Ectodermal cell (in vitro differentiated cells): ENCODE data around the gene TVP23A.
"Not testable (repeated sequence)": the region's sequence is repeated elsewhere in the genome, so short reads cannot be mapped to it uniquely, and the experiment has no call there.

Experiments
- H3K27ac ChIP-seq: 2 replicates; pipeline ENCODE4 v1.7.0; 2013; ENCODE audit warnings: mild to moderate bottlenecking, low read depth, low read length; ENCODE audit not compliant: insufficient read depth, poor library complexity, severe bottlenecking
- H3K27me3 ChIP-seq: 2 replicates; pipeline ENCODE4 v1.7.0; 2013; ENCODE audit warnings: mild to moderate bottlenecking, low read length; ENCODE audit not compliant: insufficient read depth, control insufficient read depth, poor library complexity, severe bottlenecking
- H3K36me3 ChIP-seq: one replicate; pipeline ENCODE4 v1.7.0; 2013; ENCODE audit warnings: low read length; ENCODE audit not compliant: control insufficient read depth, insufficient read depth
- H3K4me1 ChIP-seq: one replicate; pipeline ENCODE4 v1.7.0; 2013; ENCODE audit warnings: low read length; ENCODE audit not compliant: control insufficient read depth, insufficient read depth
- H3K4me3 ChIP-seq: 2 replicates; pipeline ENCODE4 v1.7.0; 2013; ENCODE audit warnings: low read depth, low read length, control low read depth; ENCODE audit not compliant: insufficient read depth
- H3K9me3 ChIP-seq: 2 replicates; pipeline ENCODE4 v1.7.0; 2013; ENCODE audit warnings: mild to moderate bottlenecking, low read length, moderate library complexity; ENCODE audit not compliant: control insufficient read depth
- WGBS, 2 experiments: methylation state at CpG; one replicate each; pipeline ENCODE4 v1.1.7; 2013; ENCODE audit warnings: missing lambda C conversion rate in 2 of 2; 5-methylcytosine and 5-hydroxymethylcytosine counted together

The TVP23A gene

GRCh38 chr16:10836174-10836853 lies 17.7 kb upstream of the TVP23A start:
- WGBS, 2 experiments = 88 to 100% methylated on average over 1 of the region's 1 CpG
- Histone ChIP-seq H3K27ac (no peak overlapping the region), H3K36me3 (no peaks in the 10 kb centered on the region), H3K4me1 (no peaks in the 10 kb centered on the region), H3K9me3 (no peaks in the 10 kb centered on the region), H3K27me3 (no peaks in the 10 kb centered on the region), H3K4me3 (no peak overlapping the region)

- Histone ChIP-seq H3K36me3 (no peaks in the 10 kb centered on the region), H3K4me1 (no peaks in the 10 kb centered on the region), H3K4me3 (no peak overlapping the region), H3K27me3 (no peaks in the 10 kb centered on the region), H3K9me3 (no peaks in the 10 kb centered on the region), H3K27ac (no peak overlapping the region)
- WGBS, 2 experiments = 84% methylated on average over 7 of the region's 7 CpGs
Observed at GRCh38 chr16:10835281-10835931, 16.8 kb upstream of the TVP23A start.

GRCh38 chr16:10834766-10835165 lies 16.2 kb upstream of the TVP23A start:
- H3K4me3 ChIP-seq = no peak overlapping the region
- no peak overlapping the region for H3K27ac ChIP-seq
- H3K27me3 ChIP-seq = no peaks in the 10 kb centered on the region
- no peaks in the 10 kb centered on the region for H3K4me1 ChIP-seq
- WGBS, 2 experiments = 86 to 91% methylated on average over 1 of the region's 1 CpG
- no peaks in the 10 kb centered on the region for H3K9me3 ChIP-seq
- H3K36me3 ChIP-seq = no peaks in the 10 kb centered on the region

- no peaks in the 10 kb centered on the region for H3K4me1 ChIP-seq
- no peaks in the 10 kb centered on the region for H3K27me3 ChIP-seq
- no peak overlapping the region for H3K4me3 ChIP-seq
- no peaks in the 10 kb centered on the region for H3K9me3 ChIP-seq
- no peaks in the 10 kb centered on the region for H3K36me3 ChIP-seq
- no peak overlapping the region for H3K27ac ChIP-seq
- whole genome bisulfite sequencing, 2 experiments = 91 to 92% methylated on average over 10 of the region's 10 CpGs
Observed at GRCh38 chr16:10834130-10834529, 15.5 kb upstream of the TVP23A start.

GRCh38 chr16:10833271-10833670 lies 14.7 kb upstream of the TVP23A start:
- Histone ChIP-seq H3K4me1 (no peaks in the 10 kb centered on the region), H3K27ac (no peak overlapping the region), H3K4me3 (no peak overlapping the region), H3K36me3 (no peaks in the 10 kb centered on the region), H3K9me3 (no peaks in the 10 kb centered on the region), H3K27me3 (no peaks in the 10 kb centered on the region)
- 93 to 95% methylated on average over 5 of the region's 5 CpGs for WGBS, 2 experiments

GRCh38 chr16:10831894-10832886 lies 13.6 kb upstream of the TVP23A start:
- Histone ChIP-seq H3K36me3 (no peaks in the 10 kb centered on the region), H3K27me3 (no peaks in the 10 kb centered on the region), H3K4me3 (no peak overlapping the region), H3K4me1 (no peaks in the 10 kb centered on the region), H3K27ac (no peak overlapping the region), H3K9me3 (no peaks in the 10 kb centered on the region)
- WGBS, 2 experiments = 91 to 93% methylated on average over 10 of the region's 10 CpGs

GRCh38 chr16:10830240-10830639 lies 11.6 kb upstream of the TVP23A start:
- H3K36me3 ChIP-seq = not testable (repeated sequence)

GRCh38 chr16:10829390-10830098 lies 10.9 kb upstream of the TVP23A start:
- not testable (repeated sequence) for H3K4me1 ChIP-seq, H3K27ac ChIP-seq, H3K36me3 ChIP-seq, H3K9me3 ChIP-seq, H3K4me3 ChIP-seq, H3K27me3 ChIP-seq
- WGBS, 2 experiments = 92 to 94% methylated on average over 13 to 16 of the region's 18 CpGs

More at GRCh38 chr16:10830240-10830639, 11.6 kb upstream of the TVP23A start:
- H3K4me1 ChIP-seq, H3K9me3 ChIP-seq, H3K27me3 ChIP-seq, H3K27ac ChIP-seq, H3K4me3 ChIP-seq: not testable (repeated sequence)

- no peaks in the 10 kb centered on the region for H3K9me3 ChIP-seq
- H3K36me3 ChIP-seq = no peaks in the 10 kb centered on the region
- no peaks in the 10 kb centered on the region for H3K27me3 ChIP-seq
- H3K4me3 ChIP-seq = no peak overlapping the region
- 90 to 92% methylated on average over 17 of the region's 17 CpGs for WGBS, 2 experiments
- H3K4me1 ChIP-seq = no peaks in the 10 kb centered on the region
- H3K27ac ChIP-seq = no peak overlapping the region
Observed at GRCh38 chr16:10828851-10829366, 10.3 kb upstream of the TVP23A start.
